ENCODE data around the gene BCL2L15.

BCL2L15 gene

DNA sequence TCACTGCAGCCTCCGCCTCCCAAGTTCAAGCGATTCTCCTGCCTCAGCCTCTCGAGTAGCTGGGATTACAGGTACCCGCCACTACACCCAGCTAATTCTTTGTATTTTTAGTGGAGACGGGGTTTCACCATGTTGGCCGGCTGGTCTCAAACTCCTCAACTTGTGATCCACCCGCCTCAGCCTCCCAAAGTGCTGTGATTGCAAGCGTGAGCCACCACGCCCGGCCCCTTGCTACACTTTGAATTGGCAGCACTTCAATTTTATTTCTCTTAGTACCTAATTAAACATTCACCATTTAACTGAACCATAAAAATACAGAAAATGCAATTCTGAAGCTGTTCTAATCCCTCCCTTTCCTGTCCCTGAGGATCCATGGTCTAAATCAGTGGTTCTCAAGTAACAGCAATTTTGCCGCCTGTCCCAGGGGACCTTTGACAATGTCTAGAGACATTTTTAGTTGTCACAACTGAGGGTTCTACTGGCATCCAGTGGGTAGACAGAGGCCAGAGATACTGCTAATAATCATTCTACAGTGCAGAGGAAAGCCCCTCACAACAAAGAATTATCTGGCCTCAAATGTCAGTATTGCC is 4.3 kb upstream of the BCL2L15 start:
- Histone ChIP-seq H3K27me3 (ENCODE audit: control insufficient read depth, insufficient read depth, low read length) (no peaks in the 10 kb centered on the region), H3K27ac (no peak overlapping the region), H3K9ac (no peak overlapping the region), H3K79me2 (no peaks in the 10 kb centered on the region), H3K36me3 (ENCODE audit: control insufficient read depth, insufficient read depth, low read length) (no peaks in the 10 kb centered on the region), H3K4me1 (no peaks in the 10 kb centered on the region), H3K4me2 (ENCODE audit: low read length) (no peak overlapping the region), H2AFZ (no peak overlapping the region), H3K9me3 (ENCODE audit: control insufficient read depth, low read length) (no peaks in the 10 kb centered on the region), H3K4me3 (ENCODE audit: low read depth, low read length) (no peak overlapping the region)
- TF ChIP-seq CTCF (IDR thresholded peaks at IDR 0.05), result no peak

GRCh38 chr1:113890816-113891215 is 3.4 kb upstream of the BCL2L15 start:
- H3K4me1 ChIP-seq, result no peaks in the 10 kb centered on the region
- H3K4me2 ChIP-seq (ENCODE audit: low read length), result no peak overlapping the region
- no peaks in the 10 kb centered on the region for H3K36me3 ChIP-seq (ENCODE audit: control insufficient read depth, insufficient read depth, low read length)
- H3K79me2 ChIP-seq, result no peaks in the 10 kb centered on the region
- TF ChIP-seq CTCF (IDR thresholded peaks at IDR 0.05), result no peak
- H3K27ac ChIP-seq, result no peak overlapping the region
- no peaks in the 10 kb centered on the region for H3K9me3 ChIP-seq (ENCODE audit: control insufficient read depth, low read length)
- no peaks in the 10 kb centered on the region for H3K27me3 ChIP-seq (ENCODE audit: control insufficient read depth, insufficient read depth, low read length)
- no peak overlapping the region for H2AFZ ChIP-seq
- H3K9ac ChIP-seq, result no peak overlapping the region
- H3K4me3 ChIP-seq (ENCODE audit: low read depth, low read length), result no peak overlapping the region

- no peaks in the 10 kb centered on the region for H3K27me3 ChIP-seq (ENCODE audit: control insufficient read depth, insufficient read depth, low read length)
- no peaks in the 10 kb centered on the region for H3K9me3 ChIP-seq (ENCODE audit: control insufficient read depth, low read length)
- no peaks in the 10 kb centered on the region for H3K79me2 ChIP-seq
- H3K4me2 ChIP-seq (ENCODE audit: low read length), result no peak overlapping the region
- TF ChIP-seq CTCF (IDR thresholded peaks at IDR 0.05), result no peak
- no peak overlapping the region for H2AFZ ChIP-seq
- no peaks in the 10 kb centered on the region for H3K36me3 ChIP-seq (ENCODE audit: control insufficient read depth, insufficient read depth, low read length)
- no peaks in the 10 kb centered on the region for H3K4me1 ChIP-seq
- H3K4me3 ChIP-seq (ENCODE audit: low read depth, low read length), result no peak overlapping the region
- no peak overlapping the region for H3K9ac ChIP-seq
- no peak overlapping the region for H3K27ac ChIP-seq
These were observed 672 bp downstream of the BCL2L15 start for GRCh38 chr1:113886417-113887401.

- Histone ChIP-seq H3K4me2 (ENCODE audit: low read length) (no peak overlapping the region), H3K4me3 (ENCODE audit: low read depth, low read length) (no peak overlapping the region), H2AFZ (no peak overlapping the region), H3K9ac (no peak overlapping the region), H3K27me3 (ENCODE audit: control insufficient read depth, insufficient read depth, low read length) (no peaks in the 10 kb centered on the region), H3K4me1 (no peaks in the 10 kb centered on the region), H3K9me3 (ENCODE audit: control insufficient read depth, low read length) (no peaks in the 10 kb centered on the region), H3K27ac (no peak overlapping the region), H3K79me2 (no peaks in the 10 kb centered on the region), H3K36me3 (ENCODE audit: control insufficient read depth, insufficient read depth, low read length) (no peaks in the 10 kb centered on the region)
- TF ChIP-seq CTCF (IDR thresholded peaks at IDR 0.05), result no peak
These were observed 5.7 kb downstream of the BCL2L15 start for GRCh38 chr1:113881661-113882060.
